Suprapubic skin (tissue), 4 donors: ENCODE data around the gene ADAMTS3. TPM values are rescaled to one million over a fixed set of nuclear protein-coding genes. Genes with fewer than 3 reads are reported as not detected.
"Not testable (repeated sequence)": the region's sequence is repeated elsewhere in the genome, so short reads cannot be mapped to it uniquely, and the experiment has no call there.

ENCODE experiments used
- DNase-seq, 2 donors: peaks; one replicate each; pipeline ENCODE4 v3.0.0-alpha.2; 2019; ENCODE audit warnings: low spot score in 2 of 2
- H3K27ac ChIP-seq: fragments of 200-600 bp; sonication (generic); one replicate; pipeline ENCODE4 v1.5.1; 2019
- H3K27me3 ChIP-seq: fragments of 200-600 bp; sonication (generic); one replicate; pipeline ENCODE4 v1.5.1; 2019
- H3K36me3 ChIP-seq: fragments of 200-600 bp; sonication (generic); one replicate; pipeline ENCODE4 v1.5.1; 2019
- H3K4me1 ChIP-seq: fragments of 200-600 bp; sonication (generic); one replicate; pipeline ENCODE4 v1.5.1; 2019
- H3K4me3 ChIP-seq: fragments of 200-600 bp; sonication (generic); one replicate; pipeline ENCODE4 v1.5.1; 2019; ENCODE audit warnings: mild to moderate bottlenecking
- H3K9me3 ChIP-seq: fragments of 200-600 bp; sonication (generic); one replicate; pipeline ENCODE4 v1.5.1; 2019
- CTCF ChIP-seq, 2 donors: fragments of 200-600 bp in 1 of 2; fragments of 450-650 bp in 1 of 2; sonication (generic) in 1 of 2; IDR thresholded peaks; one replicate each; pipeline ENCODE4 v1.5.1; 2016 to 2019; ENCODE audit warnings: antibody characterized with exemption in 2 of 2, mild to moderate bottlenecking in 1 of 2, moderate library complexity in 1 of 2
- EP300 ChIP-seq: sonication (generic); formaldehyde crosslinking; IDR thresholded peaks from one replicate; pipeline ENCODE4 v1.6.1; 2017; ENCODE audit warnings: antibody characterized with exemption
- POLR2A ChIP-seq, 2 donors: fragments of 450-650 bp; IDR thresholded peaks; one replicate each; pipeline ENCODE4 v1.6.1; 2017; ENCODE audit warnings: antibody characterized with exemption in 2 of 2, mild to moderate bottlenecking in 2 of 2, moderate library complexity in 2 of 2
- POLR2AphosphoS5 ChIP-seq, 3 donors: sonication (generic); formaldehyde crosslinking; IDR thresholded peaks; one replicate each; pipeline ENCODE4 v1.6.1; 2017; ENCODE audit warnings: antibody characterized with exemption in 3 of 3
- WGBS: methylation state at CpG from one replicate; pipeline ENCODE4 v1.1.5; 2018; 5-methylcytosine and 5-hydroxymethylcytosine counted together
- total RNA-seq, 4 donors: library from RNA; depleted of rRNA; stranded (reverse); fragments of >200 nt; gene quantifications; one replicate each; pipeline ENCODE4 v1.1.0, GENCODE V29; 2016

The ADAMTS3 gene
- total RNA-seq, 4 donors from 2014 or later: 0.21 to 0.80 (median 0.70) TPM

GRCh38 chr4:72427057-72427456 is 142.0 kb downstream of the ADAMTS3 start:
- no peaks in the 10 kb centered on the region for H3K9me3 ChIP-seq
- H3K4me1 ChIP-seq: peaks cover 6% of the 10 kb centered on the region
- H3K27me3 ChIP-seq: no peaks in the 10 kb centered on the region
- no peak for TF ChIP-seq POLR2A (IDR thresholded peaks at IDR 0.05)
- no peak for TF ChIP-seq POLR2AphosphoS5 (IDR thresholded peaks at IDR 0.05)
- no peak overlapping the region for H3K27ac ChIP-seq
- H3K4me3 ChIP-seq: no peak overlapping the region
- no peak for DNase-seq
- H3K36me3 ChIP-seq: no peaks in the 10 kb centered on the region

- not testable (repeated sequence) for DNase-seq, H3K36me3 ChIP-seq
Measured at GRCh38 chr4:72425908-72426307, 143.1 kb downstream of the ADAMTS3 start.

GRCh38 chr4:72424006-72424405 is 145.0 kb downstream of the ADAMTS3 start:
- no peak for TF ChIP-seq EP300
- H3K4me3 ChIP-seq: no peak overlapping the region
- no peaks in the 10 kb centered on the region for H3K36me3 ChIP-seq
- WGBS: 53% methylated on average over 4 of the region's 4 CpGs
- no peak overlapping the region for H3K27ac ChIP-seq
- DNase-seq: no peak
- H3K4me1 ChIP-seq: no peaks in the 10 kb centered on the region
- H3K27me3 ChIP-seq: no peaks in the 10 kb centered on the region
- H3K9me3 ChIP-seq: no peaks in the 10 kb centered on the region

More at GRCh38 chr4:72425908-72426307, 143.1 kb downstream of the ADAMTS3 start:
- not testable (repeated sequence) for H3K27ac ChIP-seq, H3K4me1 ChIP-seq, H3K9me3 ChIP-seq, H3K4me3 ChIP-seq, H3K27me3 ChIP-seq

- Histone ChIP-seq H3K36me3 (no peaks in the 10 kb centered on the region), H3K27ac (no peak overlapping the region), H3K4me1 (peaks cover 5% of the 10 kb centered on the region), H3K9me3 (no peaks in the 10 kb centered on the region), H3K4me3 (no peak overlapping the region), H3K27me3 (no peaks in the 10 kb centered on the region)
- no peak for DNase-seq
- TF ChIP-seq CTCF (IDR thresholded peaks at IDR 0.05): no peak
- WGBS: 95% methylated on average over 2 of the region's 2 CpGs
Measured at GRCh38 chr4:72422416-72422815, 146.6 kb downstream of the ADAMTS3 start.

GRCh38 chr4:72418458-72418857 is 150.6 kb downstream of the ADAMTS3 start:
- H3K4me1 ChIP-seq: peaks cover 5% of the 10 kb centered on the region
- no peak overlapping the region for H3K4me3 ChIP-seq
- H3K27me3 ChIP-seq: no peaks in the 10 kb centered on the region
- no peak for DNase-seq
- WGBS: 38% methylated on average over 2 of the region's 2 CpGs
- TF ChIP-seq EP300 (no peak), CTCF (IDR thresholded peaks at IDR 0.05) (no peak), POLR2A (IDR thresholded peaks at IDR 0.05) (no peak), POLR2AphosphoS5 (IDR thresholded peaks at IDR 0.05) (no peak)
- no peak overlapping the region for H3K27ac ChIP-seq
- H3K9me3 ChIP-seq: no peaks in the 10 kb centered on the region
- H3K36me3 ChIP-seq: no peaks in the 10 kb centered on the region

- no peak overlapping the region for H3K27ac ChIP-seq
Measured at GRCh38 chr4:72410158-72410557, 158.9 kb downstream of the ADAMTS3 start.

More at GRCh38 chr4:72410158-72410557, 158.9 kb downstream of the ADAMTS3 start:
- 34% methylated on average over 3 of the region's 3 CpGs for WGBS
- no peaks in the 10 kb centered on the region for H3K9me3 ChIP-seq
- DNase-seq: no peak
- no peaks in the 10 kb centered on the region for H3K27me3 ChIP-seq
- H3K36me3 ChIP-seq: no peaks in the 10 kb centered on the region
- TF ChIP-seq POLR2AphosphoS5 (IDR thresholded peaks at IDR 0.05): no peak
- TF ChIP-seq POLR2A (IDR thresholded peaks at IDR 0.05): no peak
- TF ChIP-seq EP300: no peak
- TF ChIP-seq CTCF (IDR thresholded peaks at IDR 0.05): no peak
- H3K4me3 ChIP-seq: no peak overlapping the region
- H3K4me1 ChIP-seq: no peaks in the 10 kb centered on the region
